CD4-positive, CD25-positive, alpha-beta regulatory T cell (primary cell): ENCODE measurements around the gene FBXL7. TPM values are rescaled to one million over a fixed set of nuclear protein-coding genes. Genes with fewer than 3 reads are reported as not detected.

Source experiments
- ATAC-seq, 2 donors: fragments of 150-1000 bp; cut with Tn5 transposase; one replicate each; pipeline ENCODE4 v1.10.0; 2021; ENCODE audit warnings: low read depth in 2 of 2, moderate number of reproducible peaks in 2 of 2, moderate library complexity in 1 of 2
- DNase-seq, 3 donors: peaks; one replicate each; pipeline versions ENCODE4 v3.0.0 to v3.0.0-alpha.2; 2012 to 2022; ENCODE audit warnings: mixed read lengths in 1 of 3
- H3K27ac ChIP-seq: one replicate; pipeline ENCODE4 v1.7.0; 2013; ENCODE audit warnings: mild to moderate bottlenecking, low read length; ENCODE audit not compliant: insufficient read depth, poor library complexity, severe bottlenecking
- H3K27me3 ChIP-seq: one replicate; pipeline ENCODE4 v1.7.0; 2013; ENCODE audit warnings: low read length; ENCODE audit not compliant: control insufficient read depth, insufficient read depth
- H3K36me3 ChIP-seq: one replicate; pipeline ENCODE4 v1.7.0; 2013; ENCODE audit warnings: mild to moderate bottlenecking, low read length, moderate library complexity; ENCODE audit not compliant: control insufficient read depth, insufficient read depth
- H3K4me1 ChIP-seq: 2 replicates; pipeline ENCODE4 v1.7.0; 2013; ENCODE audit warnings: mild to moderate bottlenecking, low read length; ENCODE audit not compliant: insufficient read depth, control insufficient read depth, poor library complexity, severe bottlenecking
- H3K4me3 ChIP-seq: one replicate; pipeline ENCODE4 v1.7.0; 2013; ENCODE audit warnings: low read depth, mild to moderate bottlenecking, low read length, moderate library complexity
- H3K9me3 ChIP-seq, 2 experiments: 1 replicate in 1 of 2; 2 replicates in 1 of 2; pipeline ENCODE4 v1.7.0; 2013; ENCODE audit warnings: low read length in 2 of 2, mild to moderate bottlenecking in 1 of 2, moderate library complexity in 1 of 2; ENCODE audit not compliant: control insufficient read depth in 2 of 2
- H3K27ac Mint-ChIP-seq, 3 donors: one replicate each; pipeline ENCODE4 v1.8.0; 2020 to 2022; ENCODE audit warnings: mild to moderate bottlenecking in 3 of 3, mixed read lengths in 3 of 3, moderate library complexity in 2 of 3
- H3K27me3 Mint-ChIP-seq: one replicate; pipeline ENCODE4 v1.8.0; 2022; ENCODE audit warnings: mild to moderate bottlenecking, mixed read lengths
- H3K36me3 Mint-ChIP-seq: one replicate; pipeline ENCODE4 v1.8.0; 2020; ENCODE audit warnings: mixed read lengths
- H3K4me1 Mint-ChIP-seq, 4 donors: one replicate each; pipeline ENCODE4 v1.8.0; 2020 to 2022; ENCODE audit warnings: mixed read lengths in 4 of 4, mild to moderate bottlenecking in 1 of 4
- H3K4me3 Mint-ChIP-seq, 4 donors: one replicate each; pipeline ENCODE4 v1.8.0; 2020 to 2022; ENCODE audit warnings: mild to moderate bottlenecking in 4 of 4, mixed read lengths in 4 of 4, moderate library complexity in 3 of 4
- H3K9me3 Mint-ChIP-seq, 7 donors: one replicate each; pipeline ENCODE4 v1.8.0; 2020 to 2022; ENCODE audit warnings: mixed read lengths in 7 of 7, mild to moderate bottlenecking in 3 of 7, moderate library complexity in 2 of 7
- polyA plus RNA-seq, 4 donors: library from polyadenylated mRNA; unstranded; fragments of 300-500 nt; fragmentation: Illumina TruSeq; gene quantifications; one replicate each; pipeline ENCODE4 v1.2.3, GENCODE V29; 2021
- total RNA-seq: library from RNA; stranded (reverse); gene quantifications from one replicate; pipeline ENCODE4 v1.2.3, GENCODE V29; 2022

FBXL7 gene
- total and polyA plus RNA-seq, 5 donors from 2014 or later: not detected

GRCh38 chr5:15637886-15638285, 137.9 kb downstream of the FBXL7 start:
- DNase-seq (no peak), ATAC-seq (no peak)
- H3K27ac Mint-ChIP-seq: no peak overlapping the region
- no peak overlapping the region for H3K4me3 ChIP-seq
- H3K4me1 Mint-ChIP-seq: no peaks in the 10 kb centered on the region
- no peaks in the 10 kb centered on the region for H3K36me3 ChIP-seq
- peaks cover 0 to 3% (median 2%) of the 10 kb centered on the region in 7 donors for H3K9me3 Mint-ChIP-seq
- H3K36me3 Mint-ChIP-seq: no peaks in the 10 kb centered on the region
- H3K27me3 Mint-ChIP-seq: no peaks in the 10 kb centered on the region
- H3K4me1 ChIP-seq: no peaks in the 10 kb centered on the region
- H3K27me3 ChIP-seq: no peaks in the 10 kb centered on the region
- H3K9me3 ChIP-seq: no peaks in the 10 kb centered on the region
- H3K27ac ChIP-seq: no peak overlapping the region
- no peak overlapping the region for H3K4me3 Mint-ChIP-seq

GRCh38 chr5:15638296-15638695, 138.3 kb downstream of the FBXL7 start:
- H3K9me3 Mint-ChIP-seq: peaks cover 0 to 3% (median 2%) of the 10 kb centered on the region in 7 donors
- Histone ChIP-seq H3K4me1 (no peaks in the 10 kb centered on the region), H3K9me3 (no peaks in the 10 kb centered on the region), H3K27me3 (no peaks in the 10 kb centered on the region), H3K27ac (no peak overlapping the region), H3K4me3 (no peak overlapping the region), H3K36me3 (no peaks in the 10 kb centered on the region)
- ATAC-seq (no peak), DNase-seq (no peak)
- no peaks in the 10 kb centered on the region for H3K36me3 Mint-ChIP-seq
- no peak overlapping the region for H3K4me3 Mint-ChIP-seq
- H3K27me3 Mint-ChIP-seq: no peaks in the 10 kb centered on the region
- H3K4me1 Mint-ChIP-seq: no peaks in the 10 kb centered on the region
- no peak overlapping the region for H3K27ac Mint-ChIP-seq

- H3K27me3 ChIP-seq: no peaks in the 10 kb centered on the region
- Mint-ChIP-seq H3K27me3 (no peaks in the 10 kb centered on the region), H3K27ac (no peak overlapping the region), H3K9me3 (peaks cover 0 to 3% (median 2%) of the 10 kb centered on the region in 7 donors), H3K4me1 (no peaks in the 10 kb centered on the region), H3K4me3 (no peak overlapping the region), H3K36me3 (no peaks in the 10 kb centered on the region)
- DNase-seq (no peak), ATAC-seq (no peak)
- H3K4me1 ChIP-seq: no peaks in the 10 kb centered on the region
- no peak overlapping the region for H3K27ac ChIP-seq
- no peak overlapping the region for H3K4me3 ChIP-seq
- H3K9me3 ChIP-seq: no peaks in the 10 kb centered on the region
- no peaks in the 10 kb centered on the region for H3K36me3 ChIP-seq
Observed at GRCh38 chr5:15639288-15639687, 139.3 kb downstream of the FBXL7 start.

DNA sequence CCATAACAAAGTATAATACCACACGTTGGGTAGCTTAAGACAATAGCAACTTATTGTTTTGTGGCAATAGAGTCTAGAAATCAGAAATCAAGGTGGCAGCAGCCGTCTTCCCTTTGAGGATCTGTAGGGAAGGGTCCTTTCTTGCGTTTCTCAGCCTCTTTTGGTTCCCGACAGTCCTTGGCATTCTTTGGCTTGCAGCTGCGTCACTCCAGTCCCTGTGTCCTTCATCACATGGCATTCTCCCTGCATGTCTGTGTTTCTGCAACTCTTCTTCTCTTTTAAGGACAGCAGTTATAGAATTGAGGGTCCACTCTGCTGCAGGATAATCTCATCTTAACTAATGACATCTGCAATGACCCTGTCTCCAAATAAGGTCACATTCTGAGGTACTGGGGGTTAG, 140.1 kb downstream of the FBXL7 start:
- no peak overlapping the region for H3K4me3 Mint-ChIP-seq
- DNase-seq: no peak
- no peaks in the 10 kb centered on the region for H3K36me3 ChIP-seq
- H3K4me1 Mint-ChIP-seq: no peaks in the 10 kb centered on the region
- no peaks in the 10 kb centered on the region for H3K36me3 Mint-ChIP-seq
- no peaks in the 10 kb centered on the region for H3K27me3 ChIP-seq
- no peak overlapping the region for H3K27ac Mint-ChIP-seq
- H3K4me3 ChIP-seq: no peak overlapping the region
- no peaks in the 10 kb centered on the region for H3K27me3 Mint-ChIP-seq
- no peak overlapping the region for H3K27ac ChIP-seq
- no peaks in the 10 kb centered on the region for H3K9me3 ChIP-seq
- peaks cover 0 to 6% (median 2%) of the 10 kb centered on the region in 7 donors for H3K9me3 Mint-ChIP-seq
- H3K4me1 ChIP-seq: no peaks in the 10 kb centered on the region
- ATAC-seq: no peak

DNA sequence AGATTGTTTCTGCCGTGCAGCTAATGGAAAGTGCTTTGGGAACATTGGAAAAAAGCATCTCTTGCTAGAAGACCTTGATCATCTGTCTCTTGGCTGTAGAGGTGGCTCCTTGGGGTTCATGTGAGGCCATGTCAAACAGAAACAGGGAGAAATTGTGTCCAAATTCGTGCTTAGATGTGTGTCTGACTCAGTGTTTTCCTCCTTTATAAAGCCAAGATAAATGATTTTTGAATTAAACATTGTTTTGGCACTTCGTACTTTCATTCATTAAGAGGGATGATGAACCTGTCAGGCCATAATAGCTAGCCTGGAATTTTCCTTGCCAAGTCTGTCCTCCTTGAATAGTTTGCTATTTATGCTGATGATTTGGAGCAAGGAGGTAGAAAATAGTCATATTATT, 143.8 kb downstream of the FBXL7 start:
- Histone ChIP-seq H3K9me3 (no peaks in the 10 kb centered on the region), H3K27me3 (no peaks in the 10 kb centered on the region)
- no peak for ATAC-seq

GRCh38 chr5:15645381-15646160, 145.6 kb downstream of the FBXL7 start:
- H3K36me3 ChIP-seq: no peaks in the 10 kb centered on the region
- H3K27me3 Mint-ChIP-seq: no peaks in the 10 kb centered on the region
- no peaks in the 10 kb centered on the region for H3K36me3 Mint-ChIP-seq
- no peak overlapping the region for H3K4me3 ChIP-seq
- no peak overlapping the region for H3K4me3 Mint-ChIP-seq
- H3K9me3 ChIP-seq: no peaks in the 10 kb centered on the region
- no peaks in the 10 kb centered on the region for H3K27me3 ChIP-seq
- no peaks in the 10 kb centered on the region for H3K4me1 ChIP-seq
- DNase-seq (no peak), ATAC-seq (no peak)
- peaks cover 0 to 8% (median 4%) of the 10 kb centered on the region in 7 donors for H3K9me3 Mint-ChIP-seq
- H3K27ac Mint-ChIP-seq: no peak overlapping the region
- no peak overlapping the region for H3K27ac ChIP-seq
- no peaks in the 10 kb centered on the region for H3K4me1 Mint-ChIP-seq

More for the DNA sequence above, 143.8 kb downstream of the FBXL7 start:
- H3K27ac Mint-ChIP-seq: no peak overlapping the region
- no peaks in the 10 kb centered on the region for H3K36me3 Mint-ChIP-seq
- H3K9me3 Mint-ChIP-seq: peaks cover 0 to 7% (median 4%) of the 10 kb centered on the region in 7 donors
- no peaks in the 10 kb centered on the region for H3K4me1 Mint-ChIP-seq
- Histone ChIP-seq H3K27ac (no peak overlapping the region), H3K36me3 (no peaks in the 10 kb centered on the region), H3K4me3 (no peak overlapping the region), H3K4me1 (no peaks in the 10 kb centered on the region)
- H3K4me3 Mint-ChIP-seq: no peak overlapping the region
- DNase-seq: no peak
- no peaks in the 10 kb centered on the region for H3K27me3 Mint-ChIP-seq

- Mint-ChIP-seq H3K9me3 (peaks cover 0 to 9% (median 4%) of the 10 kb centered on the region in 7 donors), H3K4me1 (no peaks in the 10 kb centered on the region), H3K36me3 (no peaks in the 10 kb centered on the region), H3K27ac (no peak overlapping the region), H3K27me3 (no peaks in the 10 kb centered on the region), H3K4me3 (no peak overlapping the region)
- Histone ChIP-seq H3K36me3 (no peaks in the 10 kb centered on the region), H3K4me3 (no peak overlapping the region), H3K27me3 (no peaks in the 10 kb centered on the region), H3K4me1 (no peaks in the 10 kb centered on the region), H3K27ac (no peak overlapping the region), H3K9me3 (no peaks in the 10 kb centered on the region)
- ATAC-seq: no peak
- DNase-seq: no peak
Observed at GRCh38 chr5:15646371-15646770, 146.4 kb downstream of the FBXL7 start.

GRCh38 chr5:15647251-15647650, 147.3 kb downstream of the FBXL7 start:
- Mint-ChIP-seq H3K4me1 (no peaks in the 10 kb centered on the region), H3K9me3 (peaks cover 0 to 10% (median 4%) of the 10 kb centered on the region in 7 donors), H3K36me3 (no peaks in the 10 kb centered on the region), H3K27me3 (no peaks in the 10 kb centered on the region), H3K4me3 (no peak overlapping the region), H3K27ac (no peak overlapping the region)
- Histone ChIP-seq H3K4me3 (no peak overlapping the region), H3K36me3 (no peaks in the 10 kb centered on the region), H3K27ac (no peak overlapping the region), H3K27me3 (no peaks in the 10 kb centered on the region), H3K4me1 (no peaks in the 10 kb centered on the region), H3K9me3 (no peaks in the 10 kb centered on the region)
- ATAC-seq (no peak), DNase-seq (no peak)
